Natural killer cell (primary cell): ENCODE measurements around the gene ARHGAP26. TPM values are rescaled to one million over a fixed set of nuclear protein-coding genes. Genes with fewer than 3 reads are reported as not detected.

Experiments used
- ATAC-seq, 3 donors: fragments of 150-1000 bp in 2 of 3; fragments of 200-7000 bp in 1 of 3; cut with Tn5 transposase; 1 replicate in 1 of 3; 2 replicates in 2 of 3; pipeline ENCODE4 v1.10.0; 2021; ENCODE audit warnings: mild to moderate bottlenecking in 2 of 3, moderate library complexity in 2 of 3
- DNase-seq, 2 donors: peaks; one replicate each; pipeline versions ENCODE4 v3.0.0 to v3.0.0-alpha.2; 2013 to 2021; ENCODE audit warnings: mixed read lengths in 1 of 2
- H3K27ac ChIP-seq: one replicate; pipeline ENCODE4 v1.5.1; 2013; ENCODE audit warnings: mild to moderate bottlenecking, low read length
- H3K27me3 ChIP-seq: one replicate; pipeline ENCODE4 v1.6.1; 2013; ENCODE audit warnings: low read length; ENCODE audit not compliant: control insufficient read depth, insufficient read depth
- H3K36me3 ChIP-seq: one replicate; pipeline ENCODE4 v1.6.1; 2013; ENCODE audit warnings: low read length; ENCODE audit not compliant: control insufficient read depth, insufficient read depth
- H3K4me1 ChIP-seq: one replicate; pipeline ENCODE4 v1.6.1; 2013; ENCODE audit warnings: low read length; ENCODE audit not compliant: control insufficient read depth, insufficient read depth
- H3K4me3 ChIP-seq: one replicate; pipeline ENCODE4 v1.5.1; 2013; ENCODE audit warnings: low read length
- H3K9me3 ChIP-seq: one replicate; pipeline ENCODE4 v1.6.1; 2013; ENCODE audit warnings: low read length; ENCODE audit not compliant: control insufficient read depth, insufficient read depth
- H3K27ac Mint-ChIP-seq, 2 donors: one replicate each; pipeline ENCODE4 v1.8.0; 2022; ENCODE audit warnings: mild to moderate bottlenecking in 2 of 2, mixed read lengths in 2 of 2, moderate library complexity in 1 of 2
- H3K27me3 Mint-ChIP-seq, 2 donors: one replicate each; pipeline ENCODE4 v1.8.0; 2022; ENCODE audit warnings: low read depth in 2 of 2, mixed read lengths in 2 of 2
- H3K36me3 Mint-ChIP-seq: one replicate; pipeline ENCODE4 v1.8.0; 2022; ENCODE audit warnings: mixed read lengths
- H3K4me1 Mint-ChIP-seq, 2 donors: one replicate each; pipeline ENCODE4 v1.8.0; 2022; ENCODE audit warnings: mixed read lengths in 2 of 2
- H3K4me3 Mint-ChIP-seq: one replicate; pipeline ENCODE4 v1.8.0; 2022; ENCODE audit warnings: mild to moderate bottlenecking, moderate library complexity, mixed read lengths
- H3K9me3 Mint-ChIP-seq, 2 donors: one replicate each; pipeline ENCODE4 v1.8.0; 2022; ENCODE audit warnings: mixed read lengths in 2 of 2
- CTCF ChIP-seq: fragments of 200-600 bp; IDR thresholded peaks from one replicate; pipeline ENCODE4 v1.8.0; 2022; ENCODE audit warnings: antibody characterized with exemption
- WGBS: methylation state at CpG from one replicate; pipeline ENCODE4 v1.1.7; 2013; ENCODE audit warnings: missing lambda C conversion rate; ENCODE audit not compliant: insufficient coverage; 5-methylcytosine and 5-hydroxymethylcytosine counted together
- intact Hi-C: fragments of 100-400 bp; cut with micrococcal nuclease; formaldehyde crosslinking; loops from one replicate; pipeline ENCODE4 v1.14.2; 2022
- total RNA-seq, 4 donors: library from RNA; stranded (reverse); fragments of 120-200 nt in 1 of 4; gene quantifications; one replicate each; pipeline versions ENCODE4 v1.2.3 to v1.2.4, GENCODE V29; 2013 to 2022

Gene ARHGAP26
- total RNA-seq, 3 donors from 2014 or later (not counting 1 experiment from before 2014, with no cell fraction given), result 153 to 159 (median 158) TPM

GRCh38 chr5:143262393-143263174 lies 492.4 kb downstream of the ARHGAP26 start:
- H3K27ac ChIP-seq, result no peak overlapping the region
- intact Hi-C loops, result no loop called here
- Mint-ChIP-seq H3K36me3 (no peaks in the 10 kb centered on the region), H3K27me3 (no peaks in the 10 kb centered on the region), H3K4me3 (no peak overlapping the region), H3K27ac (no peak overlapping the region), H3K9me3 (peaks cover 2 to 4% of the 10 kb centered on the region in 2 donors), H3K4me1 (no peaks in the 10 kb centered on the region)
- no peaks in the 10 kb centered on the region for H3K4me1 ChIP-seq
- no CpG with 5 or more reads among the region's 1 CpG for WGBS
- ATAC-seq (peak in 1 of 3 donors; percentile 54), DNase-seq (no peak)
- H3K9me3 ChIP-seq, result no peaks in the 10 kb centered on the region
- H3K36me3 ChIP-seq, result no peaks in the 10 kb centered on the region
- no peak overlapping the region for H3K4me3 ChIP-seq
- no peak for TF ChIP-seq CTCF
- H3K27me3 ChIP-seq, result no peaks in the 10 kb centered on the region

- Mint-ChIP-seq H3K27ac (no peak overlapping the region), H3K27me3 (no peaks in the 10 kb centered on the region), H3K4me3 (no peak overlapping the region), H3K9me3 (peaks cover 2 to 4% of the 10 kb centered on the region in 2 donors), H3K36me3 (peaks cover 8% of the 10 kb centered on the region), H3K4me1 (no peaks in the 10 kb centered on the region)
- Histone ChIP-seq H3K27ac (no peak overlapping the region), H3K36me3 (no peaks in the 10 kb centered on the region), H3K4me3 (no peak overlapping the region), H3K27me3 (no peaks in the 10 kb centered on the region), H3K4me1 (no peaks in the 10 kb centered on the region), H3K9me3 (no peaks in the 10 kb centered on the region)
- no peak for ATAC-seq
- 90% methylated on average over 3 of the region's 4 CpGs for WGBS
- TF ChIP-seq CTCF, result no peak
- intact Hi-C loops, result no loop called here
- no peak for DNase-seq
Measured at GRCh38 chr5:143263272-143263810, 493.2 kb downstream of the ARHGAP26 start.

- Mint-ChIP-seq H3K27ac (no peak overlapping the region), H3K4me1 (no peaks in the 10 kb centered on the region), H3K36me3 (peaks cover 11% of the 10 kb centered on the region), H3K27me3 (no peaks in the 10 kb centered on the region), H3K4me3 (no peak overlapping the region), H3K9me3 (peaks cover 2 to 10% of the 10 kb centered on the region in 2 donors)
- H3K9me3 ChIP-seq, result no peaks in the 10 kb centered on the region
- ATAC-seq, result no peak
- no peaks in the 10 kb centered on the region for H3K27me3 ChIP-seq
- no peak overlapping the region for H3K27ac ChIP-seq
- no CpG with 5 or more reads among the region's 2 CpGs for WGBS
- no peaks in the 10 kb centered on the region for H3K4me1 ChIP-seq
- no peak for DNase-seq
- no peak overlapping the region for H3K4me3 ChIP-seq
- H3K36me3 ChIP-seq, result no peaks in the 10 kb centered on the region
- intact Hi-C loops, result no loop called here
- TF ChIP-seq CTCF, result no peak
Measured at GRCh38 chr5:143265995-143266394, 495.8 kb downstream of the ARHGAP26 start.
